Measurements from ENCODE around the gene GUCY2C. TPM values are rescaled to one million over a fixed set of nuclear protein-coding genes. Genes with fewer than 3 reads are reported as not detected.
A peak's percentile ranks its signal among the peaks of the same experiment; 100 is the strongest.
"Not testable (repeated sequence)": the region's sequence is repeated elsewhere in the genome, so short reads cannot be mapped to it uniquely, and the experiment has no call there.

GUCY2C gene
- total RNA-seq: 10 to 100 TPM; 33.2 to 94.8 (median 73.8) TPM
- long read RNA-seq, donor 1, transcript GUCY2C-201 (27 exons, 3,844 nt): major isoform, 19 of 38 reads
- long read RNA-seq, donor 1, partial matches to known transcripts: 6 of 38 reads
- long read RNA-seq, donor 1, other reads (novel, unspliced or antisense): 13 of 38 reads
- long read RNA-seq, donor 2, partial matches to known transcripts: 13 of 28 reads
- long read RNA-seq, donor 2, other reads (novel, unspliced or antisense): 11 of 28 reads

DNA sequence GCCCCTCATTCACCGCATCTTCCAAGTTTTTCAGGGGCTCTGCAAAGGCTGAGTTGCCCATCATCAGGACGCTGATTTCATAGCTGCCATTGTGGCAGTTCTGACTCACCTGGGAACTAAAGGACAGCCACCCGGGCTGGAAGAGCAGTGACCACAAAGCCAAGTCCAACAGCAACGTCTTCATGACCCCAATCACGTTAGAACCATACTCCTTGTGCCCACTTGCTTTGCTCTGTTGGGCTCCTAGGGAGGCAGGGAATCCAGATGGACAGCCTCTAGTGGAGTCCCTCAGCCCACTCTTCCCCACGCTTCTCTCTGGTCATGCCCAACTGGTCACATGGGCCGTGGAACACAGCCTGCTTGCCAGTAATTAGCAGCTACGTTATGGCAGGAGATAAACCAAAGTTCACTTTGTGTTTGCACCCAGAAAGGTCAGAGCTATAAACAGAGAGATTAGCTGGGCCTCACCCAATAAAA lies at the start of gene GUCY2C:
Gene GUCY2C, minus strand, starts transcription at position 335 of the 477 bp plus-strand sequence. Its CDS starts 151 bp downstream, at position 184.
- ATAC-seq: peak; percentile 95
- H3K4me3 ChIP-seq: peak within 1 kb of the TSS; percentile 14

GRCh38 chr12:14743061-14743460 lies 46.7 kb upstream of the GUCY2C start:
- intact Hi-C loops (cut with DNase I, micrococcal nuclease): no loop called here
- DNase-seq (no peak), ATAC-seq (no peak)
- peaks cover 12% of the 10 kb centered on the region for H3K9me3 ChIP-seq
- no peaks in the 10 kb centered on the region for H3K4me1 ChIP-seq (ENCODE audit: low read depth)
- H3K36me3 ChIP-seq (ENCODE audit: low read depth): no peaks in the 10 kb centered on the region
- no peak overlapping the region for H3K4me3 ChIP-seq
- TF ChIP-seq, protein P1, sequence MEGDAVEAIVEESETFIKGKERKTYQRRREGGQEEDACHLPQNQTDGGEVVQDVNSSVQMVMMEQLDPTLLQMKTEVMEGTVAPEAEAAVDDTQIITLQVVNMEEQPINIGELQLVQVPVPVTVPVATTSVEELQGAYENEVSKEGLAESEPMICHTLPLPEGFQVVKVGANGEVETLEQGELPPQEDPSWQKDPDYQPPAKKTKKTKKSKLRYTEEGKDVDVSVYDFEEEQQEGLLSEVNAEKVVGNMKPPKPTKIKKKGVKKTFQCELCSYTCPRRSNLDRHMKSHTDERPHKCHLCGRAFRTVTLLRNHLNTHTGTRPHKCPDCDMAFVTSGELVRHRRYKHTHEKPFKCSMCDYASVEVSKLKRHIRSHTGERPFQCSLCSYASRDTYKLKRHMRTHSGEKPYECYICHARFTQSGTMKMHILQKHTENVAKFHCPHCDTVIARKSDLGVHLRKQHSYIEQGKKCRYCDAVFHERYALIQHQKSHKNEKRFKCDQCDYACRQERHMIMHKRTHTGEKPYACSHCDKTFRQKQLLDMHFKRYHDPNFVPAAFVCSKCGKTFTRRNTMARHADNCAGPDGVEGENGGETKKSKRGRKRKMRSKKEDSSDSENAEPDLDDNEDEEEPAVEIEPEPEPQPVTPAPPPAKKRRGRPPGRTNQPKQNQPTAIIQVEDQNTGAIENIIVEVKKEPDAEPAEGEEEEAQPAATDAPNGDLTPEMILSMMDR (IDR thresholded peaks at IDR 0.05): no peak

More for the DNA sequence above, at the start of gene GUCY2C:
- TF ChIP-seq, protein P1 (IDR thresholded peaks at IDR 0.05): no peak
- intact Hi-C loops (cut with DNase I, micrococcal nuclease): no loop called here
- H3K9me3 ChIP-seq: no peaks in the 10 kb centered on the region
- H3K36me3 ChIP-seq (ENCODE audit: low read depth): no peaks in the 10 kb centered on the region
- peaks cover 6% of the 10 kb centered on the region for H3K4me1 ChIP-seq (ENCODE audit: low read depth)
- DNase-seq: peak; percentile 75 to 84 (median 83)

DNA sequence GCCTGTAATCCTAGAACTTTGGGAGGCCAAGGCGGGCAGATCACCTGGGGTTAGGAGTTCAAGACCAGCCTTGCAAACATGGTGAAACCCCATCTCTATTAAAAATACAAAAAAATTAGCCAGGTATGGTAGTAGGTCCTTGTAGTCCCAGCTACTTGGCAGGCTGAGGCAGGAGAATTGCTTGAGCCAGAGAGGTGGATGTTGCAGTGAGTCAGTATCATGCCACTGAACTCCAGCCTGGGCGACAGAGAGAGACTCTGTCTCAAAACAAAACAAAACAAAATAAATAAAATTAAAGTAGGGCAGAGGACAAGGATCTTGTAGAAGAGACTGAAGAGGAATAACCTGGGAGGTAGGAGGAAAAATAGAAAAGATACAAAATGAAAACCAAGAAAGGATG lies 45.5 kb upstream of the GUCY2C start:
- peaks cover 12% of the 10 kb centered on the region for H3K9me3 ChIP-seq
- H3K4me1 ChIP-seq (ENCODE audit: low read depth): no peaks in the 10 kb centered on the region
- no peaks in the 10 kb centered on the region for H3K36me3 ChIP-seq (ENCODE audit: low read depth)
- ATAC-seq (no peak), DNase-seq (no peak)
- TF ChIP-seq, protein P1 (IDR thresholded peaks at IDR 0.05): no peak
- intact Hi-C loops (cut with DNase I, micrococcal nuclease): no loop called here
- no peak overlapping the region for H3K4me3 ChIP-seq

DNA sequence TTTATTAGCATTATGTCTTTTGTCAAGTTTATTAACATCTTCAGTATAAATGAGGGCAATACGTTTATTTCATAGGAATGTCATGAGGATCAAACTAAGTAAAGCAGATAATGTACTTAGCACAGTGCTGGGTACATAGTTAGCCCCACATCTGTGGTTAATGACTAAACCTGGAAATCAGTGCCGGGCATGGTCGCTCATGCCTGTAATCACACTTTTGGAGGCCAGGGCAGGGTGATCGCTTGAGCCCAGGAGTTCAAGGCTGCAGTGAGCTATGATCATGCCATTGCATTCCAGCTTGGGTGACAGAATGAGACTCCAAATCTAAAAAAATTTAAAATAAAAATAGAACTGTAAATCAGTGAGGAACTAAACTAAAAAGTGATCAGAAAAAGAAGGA lies 44.8 kb upstream of the GUCY2C start:
- Histone ChIP-seq H3K36me3 (ENCODE audit: low read depth) (no peaks in the 10 kb centered on the region), H3K9me3 (peaks cover 11% of the 10 kb centered on the region), H3K4me3 (no peak overlapping the region), H3K4me1 (ENCODE audit: low read depth) (no peaks in the 10 kb centered on the region)
- TF ChIP-seq, protein P1 (IDR thresholded peaks at IDR 0.05): no peak
- DNase-seq (no peak), ATAC-seq (no peak)
- intact Hi-C loops (cut with DNase I, micrococcal nuclease): no loop called here

DNA sequence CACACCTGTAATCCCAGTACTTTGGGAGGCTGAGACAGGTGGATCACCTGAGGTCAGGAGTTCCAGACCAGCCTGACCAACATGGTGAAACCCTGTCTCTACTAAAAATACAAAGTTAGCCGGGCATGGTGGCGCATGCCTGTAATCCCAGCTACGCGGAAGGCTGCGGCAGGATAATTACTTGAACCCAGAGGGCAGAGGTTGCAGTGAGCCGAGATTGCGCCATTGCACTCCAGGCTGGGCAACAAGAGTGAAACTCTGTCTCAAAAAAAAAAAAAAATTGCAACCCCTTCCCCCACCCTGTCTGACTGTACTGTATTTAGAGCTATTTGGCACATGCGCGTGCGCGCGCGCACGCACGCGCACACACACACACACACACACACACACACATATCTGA lies 40.0 kb upstream of the GUCY2C start:
- H3K4me1 ChIP-seq (ENCODE audit: low read depth); H3K9me3 ChIP-seq; intact Hi-C loops (cut with DNase I, micrococcal nuclease); H3K36me3 ChIP-seq (ENCODE audit: low read depth); H3K4me3 ChIP-seq; DNase-seq; ATAC-seq: not testable (repeated sequence)

GRCh38 chr12:14731821-14732220 lies 35.4 kb upstream of the GUCY2C start:
- ATAC-seq: no peak
- Histone ChIP-seq H3K36me3 (ENCODE audit: low read depth) (no peaks in the 10 kb centered on the region), H3K4me1 (ENCODE audit: low read depth) (no peaks in the 10 kb centered on the region), H3K4me3 (no peak overlapping the region), H3K9me3 (no peaks in the 10 kb centered on the region)
- intact Hi-C loops (cut with DNase I, micrococcal nuclease): no loop called here
- TF ChIP-seq, protein P1 (IDR thresholded peaks at IDR 0.05): no peak
- DNase-seq: no peak

Measured in mucosa of descending colon (tissue), 3 donors.